A549 (cell line): ENCODE results near the gene ZFYVE28. TPM values are rescaled to one million over a fixed set of nuclear protein-coding genes. Genes with fewer than 3 reads are reported as not detected.

Experiments used
- ATAC-seq, 2 experiments: fragments of 200-7000 bp in 1 of 2; fragments of >200 bp in 1 of 2; cut with Nextera tagmentation in 1 of 2; cut with Tn5 transposase in 1 of 2; 3 replicates each; pipeline versions ENCODE4 v1.8.0 to v1.9.1; 2018 to 2020; ENCODE audit warnings: mild to moderate bottlenecking in 1 of 2, moderate library complexity in 1 of 2
- CTCF ChIA-PET: fragments of 300-600 bp; sonication (Branson Sonifier 250); formaldehyde crosslinking; extraction: SDS; loops from one replicate; lab custom pipeline; 2021; ENCODE audit warnings: antibody characterized with exemption, inconsistent platforms; lab: Yijun Ruan, JAX
- POLR2A ChIA-PET: fragments of 350-600 bp; formaldehyde crosslinking; extraction: SDS; loops from one replicate; lab custom pipeline; 2021; ENCODE audit warnings: antibody characterized with exemption, inconsistent platforms; lab: Yijun Ruan, JAX
- DNase-seq, 2 experiments: peaks; one replicate each; pipeline versions ENCODE4 v3.0.0 to v3.0.0-alpha.2; 2011 to 2016; ENCODE audit warnings: low read depth in 1 of 2, low spot score in 1 of 2
- FAIRE-seq: peaks from 2 replicates; lab custom pipeline; 2011; peaks lifted over from hg19 to GRCh38; lab: Jason Lieb, UNC
- H3K27ac ChIP-seq, 2 experiments: fragments of >200 bp; sonication (Bioruptor Twin); formaldehyde crosslinking; 3 replicates each; pipeline ENCODE4 v1.5.1; 2016 to 2017
- H3K4me1 ChIP-seq: fragments of >200 bp; sonication (Bioruptor Twin); formaldehyde crosslinking; 3 replicates; pipeline ENCODE4 v1.6.1; 2016
- H3K4me2 ChIP-seq: fragments of >200 bp; sonication (Bioruptor Twin); formaldehyde crosslinking; 3 replicates; pipeline ENCODE4 v1.6.1; 2016
- H3K4me3 ChIP-seq: fragments of >200 bp; sonication (Bioruptor Twin); formaldehyde crosslinking; 3 replicates; pipeline ENCODE4 v1.5.1; 2016
- H3K9me3 ChIP-seq: fragments of >200 bp; sonication (Bioruptor Twin); formaldehyde crosslinking; 3 replicates; pipeline ENCODE4 v1.6.1; 2016
- BCL3 ChIP-seq: fragments of >200 bp; sonication (Bioruptor Twin); formaldehyde crosslinking; IDR thresholded peaks from 3 replicates; pipeline ENCODE4 v1.6.1; 2016
- CEBPB ChIP-seq, 2 experiments: fragments of >200 bp in 1 of 2; sonication (Bioruptor Twin) in 1 of 2; formaldehyde crosslinking in 1 of 2; IDR thresholded peaks; 2 replicates each; pipeline ENCODE4 v1.6.1; 2012 to 2016
- CHD2 ChIP-seq: fragments of 150-350 bp; IDR thresholded peaks from 2 replicates; pipeline ENCODE4 v1.6.1; 2014; ENCODE audit warnings: low read length; ENCODE audit not compliant: partially characterized antibody
- CTCF ChIP-seq: fragments of >200 bp; sonication (Bioruptor Twin); formaldehyde crosslinking; IDR thresholded peaks from 3 replicates; pipeline ENCODE4 v1.5.1; 2016
- ELK1 ChIP-seq: fragments of 150-350 bp; IDR thresholded peaks from 2 replicates; pipeline ENCODE4 v1.6.1; 2014; ENCODE audit warnings: low read depth, mild to moderate bottlenecking, low read length
- EP300 ChIP-seq, 2 experiments: fragments of >200 bp; sonication (Bioruptor Twin); formaldehyde crosslinking; IDR thresholded peaks; 2 replicates in 1 of 2; 3 replicates in 1 of 2; pipeline ENCODE4 v1.6.1; 2016 to 2017
- HDAC2 ChIP-seq: fragments of 200-600 bp; sonication (generic); IDR thresholded peaks from 2 replicates; pipeline ENCODE4 v1.6.1; 2016
- HES2 ChIP-seq: fragments of >200 bp; sonication (Bioruptor Twin); formaldehyde crosslinking; IDR thresholded peaks from 2 replicates; pipeline ENCODE4 v1.6.1; 2016
- HEYL ChIP-seq: fragments of 250-450 bp; sonication (Bioruptor Pico); IDR thresholded peaks from 2 replicates; pipeline ENCODE4 v1.8.0; 2021; ENCODE audit warnings: mild to moderate bottlenecking, moderate library complexity
- HOXA7 ChIP-seq: fragments of 250-450 bp; sonication (Bioruptor Pico); IDR thresholded peaks from 2 replicates; pipeline ENCODE4 v1.5.0; 2020; ENCODE audit warnings: mild to moderate bottlenecking, moderate library complexity
- HOXB13 ChIP-seq: fragments of 250-450 bp; sonication (Bioruptor Pico); IDR thresholded peaks from 2 replicates; pipeline ENCODE4 v1.5.0; 2020; ENCODE audit warnings: low read depth, mild to moderate bottlenecking, moderate library complexity
- JUN ChIP-seq, 2 experiments: fragments of >200 bp; sonication (Bioruptor Twin); formaldehyde crosslinking; IDR thresholded peaks; 2 replicates in 1 of 2; 3 replicates in 1 of 2; pipeline ENCODE4 v1.6.1; 2016 to 2017
- KDM1A ChIP-seq: fragments of 200-600 bp; sonication (generic); IDR thresholded peaks from 2 replicates; pipeline ENCODE4 v1.6.1; 2016; ENCODE audit warnings: low read depth, mild to moderate bottlenecking
- MAX ChIP-seq: IDR thresholded peaks from 2 replicates; pipeline ENCODE4 v1.6.1; 2012
- MAZ ChIP-seq: fragments of 150-350 bp; IDR thresholded peaks from 2 replicates; pipeline ENCODE4 v1.6.1; 2014; ENCODE audit warnings: antibody characterized with exemption, low read depth, low read length, borderline replicate concordance
- NPAS2 ChIP-seq: fragments of 250-450 bp; sonication (Bioruptor Pico); IDR thresholded peaks from 2 replicates; pipeline ENCODE4 v1.8.0; 2022; ENCODE audit warnings: mild to moderate bottlenecking, moderate library complexity, borderline replicate concordance
- NR3C1 ChIP-seq: fragments of >200 bp; sonication (Bioruptor Twin); formaldehyde crosslinking; IDR thresholded peaks from 3 replicates; pipeline ENCODE4 v1.6.1; 2017
- PHF8 ChIP-seq: fragments of 200-600 bp; sonication (generic); IDR thresholded peaks from 2 replicates; pipeline ENCODE4 v1.6.1; 2016; ENCODE audit warnings: low read depth, mild to moderate bottlenecking, antibody characterized with exemption, moderate library complexity, borderline replicate concordance
- RCOR1 ChIP-seq: fragments of 150-350 bp; IDR thresholded peaks from 2 replicates; pipeline ENCODE4 v1.6.1; 2014; ENCODE audit warnings: antibody characterized with exemption, low read length, low read depth
- REST ChIP-seq: fragments of 200-600 bp; sonication (generic); IDR thresholded peaks from 2 replicates; pipeline ENCODE4 v1.6.1; 2016; ENCODE audit warnings: antibody characterized with exemption, mild to moderate bottlenecking, moderate library complexity
- WGBS: methylation state at CpG from one replicate; pipeline ENCODE4 v1.1.6; 2017; ENCODE audit errors: missing lambda C conversion rate; 5-methylcytosine and 5-hydroxymethylcytosine counted together
- polyA plus RNA-seq, 4 experiments: library from polyadenylated mRNA; depleted of rRNA in 3 of 4; stranded (reverse); fragments of >200 nt; fragmentation: RNase III in 1 of 4; extraction: RNeasy Plus Mini Kit Qiagen cat#74134 plus additional on column Dnase treatment in 1 of 4; gene quantifications; 2 replicates in 3 of 4; 3 replicates in 1 of 4; pipeline ENCODE4 v1.2.3, GENCODE V29; 2011 to 2017

Gene ZFYVE28
- polyA plus RNA-seq, 2 of the 4 experiments (the other 2 are of a cell fraction): 2.1 to 2.3 TPM

- DNase-seq: no peak
- POLR2A ChIA-PET: interaction anchor here (0.7 kb wide), 1 partner anchor 126 kb away, joined by 3 read pairs; no protein-coding TSS in a partner anchor
- no peaks in the 10 kb centered on the region for H3K9me3 ChIP-seq
- H3K4me1 ChIP-seq: no peaks in the 10 kb centered on the region
- 74% methylated on average over 9 of the region's 9 CpGs for WGBS
- ATAC-seq: no peak
- no peak overlapping the region for H3K27ac ChIP-seq
- H3K4me3 ChIP-seq: no peak overlapping the region
- no peak for TF ChIP-seq ELK1
- no peak for TF ChIP-seq NR3C1
- no peak for TF ChIP-seq BCL3
- no peak for TF ChIP-seq CEBPB (IDR thresholded peaks at IDR 0.05)
- TF ChIP-seq CTCF: no peak
- TF ChIP-seq RCOR1: no peak
- no peak for TF ChIP-seq REST
- no peak for TF ChIP-seq CHD2
- no peak for TF ChIP-seq NPAS2 (CRISPR knock-in tag)
- no peak for TF ChIP-seq HES2
- no peak for TF ChIP-seq HDAC2
- no peak for TF ChIP-seq HEYL (CRISPR knock-in tag)
- no peak for TF ChIP-seq HOXA7 (CRISPR knock-in tag)
- TF ChIP-seq PHF8: no peak
- no peak for TF ChIP-seq MAZ
- TF ChIP-seq EP300 (IDR thresholded peaks at IDR 0.05): no peak
- TF ChIP-seq KDM1A: no peak
- TF ChIP-seq JUN (IDR thresholded peaks at IDR 0.05): no peak
- TF ChIP-seq MAX: no peak
- no peak for TF ChIP-seq HOXB13 (CRISPR knock-in tag)
- CTCF ChIA-PET: interaction anchor here (1.2 to 1.7 kb wide), 2 partner anchors 24 to 74 kb away, joined by 3 to 6 read pairs; no protein-coding TSS in a partner anchor
- no peak for FAIRE-seq
- no peak overlapping the region for H3K4me2 ChIP-seq
Measured at GRCh38 chr4:2388429-2389182, 29.8 kb downstream of the ZFYVE28 start.
